SK-N-MC (cell line): ENCODE data around the gene PRKCB.

Source experiments
- EZH2 ChIP-seq: fragments of 200-600 bp; sonication (generic); IDR thresholded peaks from one replicate; pipeline ENCODE4 v1.6.1; 2017; ENCODE audit warnings: antibody characterized with exemption
- POLR2AphosphoS5 ChIP-seq: IDR thresholded peaks from 2 replicates; pipeline ENCODE4 v1.6.1; 2012; ENCODE audit warnings: mild to moderate bottlenecking, low read depth, low read length, borderline replicate concordance

DNA sequence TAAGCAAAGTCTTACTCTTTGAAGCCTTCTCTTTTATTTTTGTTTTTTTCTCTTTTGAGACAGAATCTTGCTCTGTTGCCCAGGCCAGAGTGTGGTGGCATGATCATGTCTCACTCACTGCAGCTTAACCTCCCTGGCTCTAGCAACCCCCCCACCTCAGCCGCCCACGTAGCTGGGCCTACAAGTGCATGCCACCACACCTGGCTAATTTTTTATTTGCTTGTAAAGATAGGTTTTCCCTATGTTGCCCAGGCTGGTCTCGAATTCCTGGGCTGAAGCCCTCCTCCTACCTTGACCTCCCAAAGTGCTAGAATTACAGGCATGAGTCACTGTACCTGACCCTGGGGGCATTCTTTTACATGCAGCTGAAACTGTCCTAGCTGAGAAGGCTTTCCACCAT is 154.7 kb downstream of the PRKCB start:
- no peak for TF ChIP-seq POLR2AphosphoS5
- no peak for TF ChIP-seq EZH2
